GM23338 (cell line): Measurements from ENCODE around the gene SNX5.

Experiments
- EZH2 ChIP-seq: fragments of 200-600 bp; sonication (generic); IDR thresholded peaks from one replicate; pipeline ENCODE4 v1.8.0; 2017; ENCODE audit warnings: antibody characterized with exemption, mild to moderate bottlenecking, low read depth; ENCODE audit not compliant: unreplicated experiment
- TF ChIP-seq, protein P1 (sequence below), 2 experiments: fragments of 200-600 bp in 1 of 2; sonication (generic) in 1 of 2; conservative IDR thresholded peaks; 2 replicates each; pipeline versions ENCODE4 v1.5.1 to v1.6.1; 2016 to 2017; ENCODE audit warnings: antibody characterized with exemption in 2 of 2, low read depth in 2 of 2, mild to moderate bottlenecking in 2 of 2, moderate library complexity in 1 of 2

GRCh38 chr20:17898548-17898994 is 70.0 kb downstream of the SNX5 start:
- TF ChIP-seq EZH2 = no peak
- TF ChIP-seq, protein P1, sequence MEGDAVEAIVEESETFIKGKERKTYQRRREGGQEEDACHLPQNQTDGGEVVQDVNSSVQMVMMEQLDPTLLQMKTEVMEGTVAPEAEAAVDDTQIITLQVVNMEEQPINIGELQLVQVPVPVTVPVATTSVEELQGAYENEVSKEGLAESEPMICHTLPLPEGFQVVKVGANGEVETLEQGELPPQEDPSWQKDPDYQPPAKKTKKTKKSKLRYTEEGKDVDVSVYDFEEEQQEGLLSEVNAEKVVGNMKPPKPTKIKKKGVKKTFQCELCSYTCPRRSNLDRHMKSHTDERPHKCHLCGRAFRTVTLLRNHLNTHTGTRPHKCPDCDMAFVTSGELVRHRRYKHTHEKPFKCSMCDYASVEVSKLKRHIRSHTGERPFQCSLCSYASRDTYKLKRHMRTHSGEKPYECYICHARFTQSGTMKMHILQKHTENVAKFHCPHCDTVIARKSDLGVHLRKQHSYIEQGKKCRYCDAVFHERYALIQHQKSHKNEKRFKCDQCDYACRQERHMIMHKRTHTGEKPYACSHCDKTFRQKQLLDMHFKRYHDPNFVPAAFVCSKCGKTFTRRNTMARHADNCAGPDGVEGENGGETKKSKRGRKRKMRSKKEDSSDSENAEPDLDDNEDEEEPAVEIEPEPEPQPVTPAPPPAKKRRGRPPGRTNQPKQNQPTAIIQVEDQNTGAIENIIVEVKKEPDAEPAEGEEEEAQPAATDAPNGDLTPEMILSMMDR (conservative IDR thresholded peaks at IDR 0.05; ENCODE audit: low read depth in 2 of 2) = peak; percentile 94 to 96
